Measurements from ENCODE around the gene RERG. TPM values are rescaled to one million over a fixed set of nuclear protein-coding genes. Genes with fewer than 3 reads are reported as not detected.
A peak's percentile ranks its signal among the peaks of the same experiment; 100 is the strongest.
"Not testable (repeated sequence)": the region's sequence is repeated elsewhere in the genome, so short reads cannot be mapped to it uniquely, and the experiment has no call there.

The RERG gene
- total RNA-seq, 1 donor from 2014 or later: 0.14 TPM

- no peaks in the 10 kb centered on the region for H3K9me3 Mint-ChIP-seq (ENCODE audit: unreplicated experiment)
- DNase-seq (ENCODE audit: low read depth) (peak; percentile 16), FAIRE-seq (peak; percentile 26)
- no peaks in the 10 kb centered on the region for H4K20me1 ChIP-seq (ENCODE audit: insufficient read depth, low read length)
- H3K4me1 Mint-ChIP-seq (ENCODE audit: low read depth, unreplicated experiment): no peaks in the 10 kb centered on the region
- peak; percentile 69 for TF ChIP-seq CTCF (IDR thresholded peaks at IDR 0.05; ENCODE audit: insufficient read depth, low read depth, low read length)
- TF ChIP-seq EZH2 (IDR thresholded peaks at IDR 0.05; ENCODE audit: insufficient read depth, low read length): no peak
- peaks cover 34% of the 10 kb centered on the region for H3K27me3 Mint-ChIP-seq (ENCODE audit: low read depth, unreplicated experiment)
- no peak overlapping the region for H3K4me3 Mint-ChIP-seq (ENCODE audit: unreplicated experiment)
- H3K9me3 ChIP-seq (ENCODE audit: insufficient read depth, low read depth, low read length): no peaks in the 10 kb centered on the region
- no peaks in the 10 kb centered on the region for H3K36me3 ChIP-seq (ENCODE audit: insufficient read depth, low read length)
- H3K27me3 ChIP-seq (ENCODE audit: insufficient read depth, low read length): peaks cover 9% of the 10 kb centered on the region
- no peak overlapping the region for H3K9ac ChIP-seq (ENCODE audit: low read length)
- H3K27ac Mint-ChIP-seq (ENCODE audit: unreplicated experiment): no peak overlapping the region
- no peak overlapping the region for H3K27ac ChIP-seq (ENCODE audit: low read depth, low read length)
- no peaks in the 10 kb centered on the region for H3K4me1 ChIP-seq (ENCODE audit: insufficient read depth, low read length)
- no peaks in the 10 kb centered on the region for H3K36me3 Mint-ChIP-seq (ENCODE audit: low read depth, unreplicated experiment)
- H3K4me2 ChIP-seq (ENCODE audit: low read length): no peak overlapping the region
- H3K79me2 ChIP-seq (ENCODE audit: insufficient read depth, low read length): no peaks in the 10 kb centered on the region
- H2AFZ ChIP-seq (ENCODE audit: low read depth, low read length): no peak overlapping the region
- H3K4me3 ChIP-seq (ENCODE audit: insufficient read depth, low read depth, low read length): no peak overlapping the region
These were observed 5.9 kb upstream of the RERG start for GRCh38 chr12:15227004-15227679.

- FAIRE-seq; H3K27ac ChIP-seq (ENCODE audit: low read depth, low read length); H3K9me3 Mint-ChIP-seq (ENCODE audit: unreplicated experiment): not testable (repeated sequence)
These were observed 4.6 kb upstream of the RERG start for GRCh38 chr12:15225863-15226218.

GRCh38 chr12:15225136-15225862 is 4.1 kb upstream of the RERG start:
- H3K27me3 Mint-ChIP-seq (ENCODE audit: low read depth, unreplicated experiment): peaks cover 40% of the 10 kb centered on the region
- FAIRE-seq (no peak), DNase-seq (ENCODE audit: low read depth) (no peak)
- Histone ChIP-seq H3K9ac (ENCODE audit: low read length) (no peak overlapping the region), H4K20me1 (ENCODE audit: insufficient read depth, low read length) (no peaks in the 10 kb centered on the region), H3K79me2 (ENCODE audit: insufficient read depth, low read length) (no peaks in the 10 kb centered on the region), H3K4me2 (ENCODE audit: low read length) (no peak overlapping the region), H3K4me3 (ENCODE audit: insufficient read depth, low read depth, low read length) (no peak overlapping the region), H3K9me3 (ENCODE audit: insufficient read depth, low read depth, low read length) (no peaks in the 10 kb centered on the region), H3K27ac (ENCODE audit: low read depth, low read length) (no peak overlapping the region), H3K27me3 (ENCODE audit: insufficient read depth, low read length) (peaks cover 22% of the 10 kb centered on the region), H3K36me3 (ENCODE audit: insufficient read depth, low read length) (no peaks in the 10 kb centered on the region), H2AFZ (ENCODE audit: low read depth, low read length) (no peak overlapping the region), H3K4me1 (ENCODE audit: insufficient read depth, low read length) (peaks cover 5% of the 10 kb centered on the region)
- no peaks in the 10 kb centered on the region for H3K4me1 Mint-ChIP-seq (ENCODE audit: low read depth, unreplicated experiment)
- H3K36me3 Mint-ChIP-seq (ENCODE audit: low read depth, unreplicated experiment): no peaks in the 10 kb centered on the region
- H3K9me3 Mint-ChIP-seq (ENCODE audit: unreplicated experiment): no peaks in the 10 kb centered on the region
- H3K27ac Mint-ChIP-seq (ENCODE audit: unreplicated experiment): no peak overlapping the region
- no peak overlapping the region for H3K4me3 Mint-ChIP-seq (ENCODE audit: unreplicated experiment)
- no peak for TF ChIP-seq CTCF (IDR thresholded peaks at IDR 0.05; ENCODE audit: insufficient read depth, low read depth, low read length)
- TF ChIP-seq EZH2 (IDR thresholded peaks at IDR 0.05; ENCODE audit: insufficient read depth, low read length): no peak

More at GRCh38 chr12:15225863-15226218, 4.6 kb upstream of the RERG start:
- not testable (repeated sequence) for H3K36me3 Mint-ChIP-seq (ENCODE audit: low read depth, unreplicated experiment); H3K4me3 ChIP-seq (ENCODE audit: insufficient read depth, low read depth, low read length); H3K9ac ChIP-seq (ENCODE audit: low read length); H3K4me1 ChIP-seq (ENCODE audit: insufficient read depth, low read length); H3K4me2 ChIP-seq (ENCODE audit: low read length); H3K9me3 ChIP-seq (ENCODE audit: insufficient read depth, low read depth, low read length); H3K27ac Mint-ChIP-seq (ENCODE audit: unreplicated experiment); H3K4me3 Mint-ChIP-seq (ENCODE audit: unreplicated experiment); H4K20me1 ChIP-seq (ENCODE audit: insufficient read depth, low read length); H3K4me1 Mint-ChIP-seq (ENCODE audit: low read depth, unreplicated experiment); H2AFZ ChIP-seq (ENCODE audit: low read depth, low read length); H3K36me3 ChIP-seq (ENCODE audit: insufficient read depth, low read length); H3K79me2 ChIP-seq (ENCODE audit: insufficient read depth, low read length)
- H3K27me3 ChIP-seq (ENCODE audit: insufficient read depth, low read length): peaks cover 17% of the 10 kb centered on the region
- DNase-seq (ENCODE audit: low read depth): peak; percentile 5
- peaks cover 36% of the 10 kb centered on the region for H3K27me3 Mint-ChIP-seq (ENCODE audit: low read depth, unreplicated experiment)

All from astrocyte (in vitro differentiated cells and primary cell).